SK-N-SH treated with all-trans-retinoic acid at 6 μM for 48 hours (cell line): ENCODE measurements around the gene ARFGEF2.

Experiments
- ARNTL ChIP-seq: fragments of 450-650 bp; formaldehyde crosslinking; IDR thresholded peaks from 2 replicates; pipeline ENCODE4 v1.5.0; 2020; ENCODE audit warnings: low read depth, mild to moderate bottlenecking, moderate library complexity, borderline replicate concordance
- BACH2 ChIP-seq: fragments of 250-450 bp; sonication (Bioruptor Pico); IDR thresholded peaks from 2 replicates; pipeline ENCODE4 v1.9.0; 2021; ENCODE audit warnings: mild to moderate bottlenecking, borderline replicate concordance
- CREB5 ChIP-seq: fragments of 250-450 bp; sonication (Bioruptor Pico); IDR thresholded peaks from 2 replicates; pipeline ENCODE4 v1.5.1; 2020; ENCODE audit warnings: low read depth, mild to moderate bottlenecking, moderate library complexity
- CSRNP3 ChIP-seq: fragments of 250-450 bp; sonication (Bioruptor Pico); IDR thresholded peaks from 2 replicates; pipeline ENCODE4 v1.5.1; 2021; ENCODE audit warnings: mild to moderate bottlenecking, moderate library complexity
- PPARA ChIP-seq: fragments of 250-450 bp; sonication (Bioruptor Pico); IDR thresholded peaks from 2 replicates; pipeline ENCODE4 v1.5.0; 2020; ENCODE audit warnings: mild to moderate bottlenecking, borderline replicate concordance
- RARB ChIP-seq: fragments of 250-450 bp; sonication (Bioruptor Pico); IDR thresholded peaks from 2 replicates; pipeline ENCODE4 v1.8.0; 2021; ENCODE audit warnings: mild to moderate bottlenecking, moderate library complexity
- SNAI2 ChIP-seq: fragments of 250-450 bp; sonication (Bioruptor Pico); IDR thresholded peaks from 2 replicates; pipeline ENCODE4 v1.5.0; 2020; ENCODE audit warnings: mild to moderate bottlenecking, moderate library complexity
- ZC3H10 ChIP-seq: fragments of 250-450 bp; sonication (Bioruptor Pico); IDR thresholded peaks from 2 replicates; pipeline ENCODE4 v1.5.1; 2021; ENCODE audit warnings: mild to moderate bottlenecking, moderate library complexity
- ZFP3 ChIP-seq: fragments of 250-450 bp; sonication (Bioruptor Pico); IDR thresholded peaks from 2 replicates; pipeline ENCODE4 v1.5.0; 2020; ENCODE audit warnings: mild to moderate bottlenecking, moderate library complexity
- ZFP30 ChIP-seq: fragments of 450-650 bp; formaldehyde crosslinking; IDR thresholded peaks from 2 replicates; pipeline ENCODE4 v1.5.0; 2022; ENCODE audit warnings: mild to moderate bottlenecking, moderate library complexity
- ZNF8 ChIP-seq: fragments of 450-650 bp; formaldehyde crosslinking; IDR thresholded peaks from 2 replicates; pipeline ENCODE4 v1.5.0; 2020; ENCODE audit warnings: mild to moderate bottlenecking, moderate library complexity
- TF ChIP-seq, protein P1 (sequence below): fragments of 250-450 bp; sonication (Bioruptor Pico); IDR thresholded peaks from 2 replicates; pipeline ENCODE4 v1.5.0; 2020; ENCODE audit warnings: mild to moderate bottlenecking, moderate library complexity
- TF ChIP-seq, protein P2 (sequence below): fragments of 250-450 bp; sonication (Bioruptor Pico); IDR thresholded peaks from 2 replicates; pipeline ENCODE4 v1.8.0; 2021; ENCODE audit warnings: low read depth, mild to moderate bottlenecking, moderate library complexity, borderline replicate concordance

DNA sequence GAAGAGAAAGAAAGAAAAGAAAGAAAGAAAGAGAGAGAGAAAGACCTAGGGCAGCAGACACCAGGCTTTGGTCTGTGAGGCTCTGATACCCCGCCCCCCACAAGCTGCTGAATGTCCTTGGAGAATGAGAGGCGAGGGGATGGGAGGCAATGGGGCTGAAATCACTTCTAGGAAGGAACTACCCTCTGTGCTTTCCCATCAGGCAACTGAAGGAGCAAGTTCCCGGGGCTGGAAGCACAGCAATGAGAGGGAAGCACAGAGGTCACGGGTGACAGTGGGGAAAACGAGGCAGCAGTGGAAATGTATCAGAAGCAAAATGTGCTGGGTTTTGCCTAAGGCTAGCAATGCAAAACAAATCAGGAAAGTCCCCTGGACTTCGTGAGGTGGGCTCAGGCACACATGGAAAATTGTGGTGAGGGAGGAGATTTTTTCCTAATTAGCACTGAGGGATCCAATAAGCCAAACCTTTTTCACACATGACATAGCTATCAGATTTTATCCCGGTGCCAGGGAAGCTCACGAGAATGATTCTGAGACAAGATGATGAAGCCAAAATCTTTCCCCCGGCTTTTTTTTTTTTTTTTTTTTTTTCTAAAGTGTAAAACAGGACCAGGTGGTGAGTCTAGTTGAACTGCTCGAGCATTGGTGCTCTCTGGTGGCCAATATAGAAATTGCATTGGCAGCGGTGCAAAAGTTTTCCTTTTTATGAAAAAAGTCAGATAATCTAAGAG, 16.8 kb upstream of the ARFGEF2 start:
- TF ChIP-seq ARNTL: no peak
- TF ChIP-seq ZFP30 (CRISPR knock-in tag): no peak
- TF ChIP-seq, protein P1, sequence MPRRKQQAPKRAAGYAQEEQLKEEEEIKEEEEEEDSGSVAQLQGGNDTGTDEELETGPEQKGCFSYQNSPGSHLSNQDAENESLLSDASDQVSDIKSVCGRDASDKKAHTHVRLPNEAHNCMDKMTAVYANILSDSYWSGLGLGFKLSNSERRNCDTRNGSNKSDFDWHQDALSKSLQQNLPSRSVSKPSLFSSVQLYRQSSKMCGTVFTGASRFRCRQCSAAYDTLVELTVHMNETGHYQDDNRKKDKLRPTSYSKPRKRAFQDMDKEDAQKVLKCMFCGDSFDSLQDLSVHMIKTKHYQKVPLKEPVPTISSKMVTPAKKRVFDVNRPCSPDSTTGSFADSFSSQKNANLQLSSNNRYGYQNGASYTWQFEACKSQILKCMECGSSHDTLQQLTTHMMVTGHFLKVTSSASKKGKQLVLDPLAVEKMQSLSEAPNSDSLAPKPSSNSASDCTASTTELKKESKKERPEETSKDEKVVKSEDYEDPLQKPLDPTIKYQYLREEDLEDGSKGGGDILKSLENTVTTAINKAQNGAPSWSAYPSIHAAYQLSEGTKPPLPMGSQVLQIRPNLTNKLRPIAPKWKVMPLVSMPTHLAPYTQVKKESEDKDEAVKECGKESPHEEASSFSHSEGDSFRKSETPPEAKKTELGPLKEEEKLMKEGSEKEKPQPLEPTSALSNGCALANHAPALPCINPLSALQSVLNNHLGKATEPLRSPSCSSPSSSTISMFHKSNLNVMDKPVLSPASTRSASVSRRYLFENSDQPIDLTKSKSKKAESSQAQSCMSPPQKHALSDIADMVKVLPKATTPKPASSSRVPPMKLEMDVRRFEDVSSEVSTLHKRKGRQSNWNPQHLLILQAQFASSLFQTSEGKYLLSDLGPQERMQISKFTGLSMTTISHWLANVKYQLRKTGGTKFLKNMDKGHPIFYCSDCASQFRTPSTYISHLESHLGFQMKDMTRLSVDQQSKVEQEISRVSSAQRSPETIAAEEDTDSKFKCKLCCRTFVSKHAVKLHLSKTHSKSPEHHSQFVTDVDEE (CRISPR knock-in tag): no peak
- TF ChIP-seq ZNF8: no peak
- no peak for TF ChIP-seq ZC3H10 (CRISPR knock-in tag)
- TF ChIP-seq RARB (CRISPR knock-in tag): no peak
- TF ChIP-seq CREB5 (CRISPR knock-in tag): no peak
- no peak for TF ChIP-seq CSRNP3
- TF ChIP-seq, protein P2, sequence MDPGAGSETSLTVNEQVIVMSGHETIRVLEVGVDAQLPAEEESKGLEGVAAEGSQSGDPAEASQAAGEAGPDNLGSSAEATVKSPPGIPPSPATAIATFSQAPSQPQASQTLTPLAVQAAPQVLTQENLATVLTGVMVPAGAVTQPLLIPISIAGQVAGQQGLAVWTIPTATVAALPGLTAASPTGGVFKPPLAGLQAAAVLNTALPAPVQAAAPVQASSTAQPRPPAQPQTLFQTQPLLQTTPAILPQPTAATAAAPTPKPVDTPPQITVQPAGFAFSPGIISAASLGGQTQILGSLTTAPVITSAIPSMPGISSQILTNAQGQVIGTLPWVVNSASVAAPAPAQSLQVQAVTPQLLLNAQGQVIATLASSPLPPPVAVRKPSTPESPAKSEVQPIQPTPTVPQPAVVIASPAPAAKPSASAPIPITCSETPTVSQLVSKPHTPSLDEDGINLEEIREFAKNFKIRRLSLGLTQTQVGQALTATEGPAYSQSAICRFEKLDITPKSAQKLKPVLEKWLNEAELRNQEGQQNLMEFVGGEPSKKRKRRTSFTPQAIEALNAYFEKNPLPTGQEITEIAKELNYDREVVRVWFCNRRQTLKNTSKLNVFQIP: no peak
- no peak for TF ChIP-seq PPARA (CRISPR knock-in tag)
- TF ChIP-seq BACH2 (CRISPR knock-in tag): no peak
- TF ChIP-seq SNAI2 (CRISPR knock-in tag): no peak
- TF ChIP-seq ZFP3 (CRISPR knock-in tag): no peak
